B cell (primary cell): ENCODE results near the gene CERK. TPM values are rescaled to one million over a fixed set of nuclear protein-coding genes. Genes with fewer than 3 reads are reported as not detected.

Source experiments
- ATAC-seq: fragments of 200-7000 bp; cut with Tn5 transposase; one replicate; pipeline ENCODE4 v1.10.0; 2021; ENCODE audit warnings: low read depth, mild to moderate bottlenecking, moderate number of reproducible peaks, moderate library complexity
- CTCF ChIA-PET: fragments of 350-600 bp; sonication (Branson Sonifier 250); formaldehyde crosslinking; loops from one replicate; lab custom pipeline; 2021; ENCODE audit warnings: antibody characterized with exemption, inconsistent platforms; lab: Charles Lee
- POLR2A ChIA-PET: fragments of 350-600 bp; sonication (Branson Sonifier 250); formaldehyde crosslinking; loops from one replicate; lab custom pipeline; 2021; ENCODE audit warnings: antibody characterized with exemption; lab: Charles Lee
- DNase-seq: peaks from one replicate; pipeline ENCODE4 v3.0.0; 2013
- H2AFZ ChIP-seq: 2 replicates; pipeline ENCODE4 v1.6.1; 2012; ENCODE audit warnings: mild to moderate bottlenecking, low read depth, low read length; ENCODE audit not compliant: insufficient read depth, poor library complexity, severe bottlenecking
- H3K27ac ChIP-seq, 2 donors: 1 replicate in 1 of 2; 2 replicates in 1 of 2; pipeline ENCODE4 v1.5.1; 2012 to 2013; ENCODE audit warnings: low read length in 2 of 2, mild to moderate bottlenecking in 2 of 2, moderate library complexity in 1 of 2
- H3K27me3 ChIP-seq, 4 experiments: fragments of 200-600 bp in 1 of 4; sonication (generic) in 1 of 4; replicated peaks in 1 of 4; 1 replicate in 2 of 4; 2 replicates in 2 of 4; pipeline versions ENCODE4 v1.6.1 to v1.7.0; 2013 to 2016; ENCODE audit warnings: low read length in 3 of 4, mild to moderate bottlenecking in 2 of 4, mixed read lengths in 1 of 4, moderate library complexity in 1 of 4; ENCODE audit not compliant: insufficient read depth in 4 of 4, control insufficient read depth in 3 of 4; ENCODE audit errors: control extremely low read depth in 1 of 4
- H3K36me3 ChIP-seq, 2 experiments: replicated peaks in 1 of 2; 1 replicate in 1 of 2; 2 replicates in 1 of 2; pipeline versions ENCODE4 v1.6.1 to v1.7.1; 2013; ENCODE audit warnings: low read length in 1 of 2; ENCODE audit not compliant: insufficient read depth in 2 of 2, control insufficient read depth in 1 of 2; ENCODE audit errors: control extremely low read depth in 1 of 2, extremely low read depth in 1 of 2
- H3K4me1 ChIP-seq, 2 donors: fragments of 200-600 bp in 1 of 2; sonication (generic) in 1 of 2; 1 replicate in 1 of 2; 2 replicates in 1 of 2; pipeline versions ENCODE4 v1.5.1 to v1.6.1; 2013 to 2017; ENCODE audit warnings: low read length in 2 of 2; ENCODE audit not compliant: control insufficient read depth in 2 of 2, insufficient read depth in 2 of 2
- H3K4me2 ChIP-seq: replicated peaks from 2 replicates; pipeline ENCODE3; 2012; ENCODE audit warnings: mild to moderate bottlenecking, low read depth, low read length; ENCODE audit not compliant: poor library complexity, severe bottlenecking
- H3K4me3 ChIP-seq, 5 experiments: fragments of 200-600 bp in 1 of 5; sonication (generic) in 1 of 5; 1 replicate in 3 of 5; 2 replicates in 2 of 5; pipeline versions ENCODE4 v1.5.1 to v1.7.0; 2011 to 2016; ENCODE audit warnings: low read length in 4 of 5, mild to moderate bottlenecking in 4 of 5, low read depth in 2 of 5, control low read depth in 1 of 5, moderate library complexity in 1 of 5; ENCODE audit not compliant: insufficient read depth in 1 of 5; ENCODE audit errors: control extremely low read depth in 1 of 5, extremely low read depth in 1 of 5
- H3K79me2 ChIP-seq: fragments of 200-600 bp; sonication (generic); one replicate; pipeline ENCODE4 v1.6.0; 2016; ENCODE audit warnings: low read length; ENCODE audit not compliant: control insufficient read depth, insufficient read depth
- H3K9ac ChIP-seq: fragments of 200-600 bp; sonication (generic); 2 replicates; pipeline ENCODE4 v1.6.1; 2017; ENCODE audit warnings: mild to moderate bottlenecking, low read length, moderate library complexity
- H3K9me3 ChIP-seq, 3 donors: one replicate each; pipeline versions ENCODE4 v1.6.1 to v1.7.1; 2013; ENCODE audit warnings: low read length in 2 of 3; ENCODE audit not compliant: control insufficient read depth in 2 of 3, insufficient read depth in 1 of 3; ENCODE audit errors: control extremely low read depth in 1 of 3
- H4K20me1 ChIP-seq: 2 replicates; pipeline ENCODE4 v1.6.0; 2012; ENCODE audit warnings: mild to moderate bottlenecking, low read length; ENCODE audit not compliant: insufficient read depth, control insufficient read depth, poor library complexity, severe bottlenecking
- H3K27ac Mint-ChIP-seq: one replicate; pipeline ENCODE4 v1.8.0; 2021; ENCODE audit warnings: mixed read lengths
- H3K27me3 Mint-ChIP-seq: one replicate; pipeline ENCODE4 v1.8.0; 2021; ENCODE audit warnings: mixed read lengths
- H3K4me1 Mint-ChIP-seq: one replicate; pipeline ENCODE4 v1.8.0; 2021; ENCODE audit warnings: mixed read lengths
- H3K4me3 Mint-ChIP-seq: one replicate; pipeline ENCODE4 v1.8.0; 2021; ENCODE audit warnings: mixed read lengths
- H3K9me3 Mint-ChIP-seq: one replicate; pipeline ENCODE4 v1.8.0; 2022; ENCODE audit warnings: mixed read lengths; ENCODE audit not compliant: insufficient read depth
- EZH2 ChIP-seq: IDR thresholded peaks from 2 replicates; pipeline ENCODE4 v1.6.1; 2012; ENCODE audit warnings: borderline replicate concordance, low read depth, mild to moderate bottlenecking, moderate library complexity, low read length; ENCODE audit not compliant: insufficient read depth, poor library complexity, severe bottlenecking
- WGBS: methylation state at CpG from one replicate; pipeline ENCODE4 v1.1.5; 2013; ENCODE audit warnings: missing lambda C conversion rate; ENCODE audit not compliant: insufficient coverage; 5-methylcytosine and 5-hydroxymethylcytosine counted together
- intact Hi-C: fragments of 100-400 bp; cut with micrococcal nuclease; formaldehyde crosslinking; loops from one replicate; pipeline ENCODE4 v1.10.0; 2022
- polyA plus RNA-seq: library from polyadenylated mRNA; depleted of rRNA; stranded (reverse); fragments of >200 nt; gene quantifications from 2 replicates; pipeline ENCODE4 v1.2.3, GENCODE V29; 2012
- total RNA-seq, 2 donors: library from RNA; stranded (reverse); fragments of 120-200 nt in 1 of 2; gene quantifications; 1 replicate in 1 of 2; 2 replicates in 1 of 2; pipeline versions ENCODE4 v1.2.3 to v1.2.4, GENCODE V29; 2013 to 2022
- TF ChIP-seq, protein P1 (sequence below): fragments of 200-600 bp; IDR thresholded peaks from one replicate; pipeline ENCODE4 v1.8.0; 2022; ENCODE audit warnings: antibody characterized with exemption, mild to moderate bottlenecking

The CERK gene
- total and polyA plus RNA-seq, 2 donors (not counting 1 experiment from before 2014, with no cell fraction given) = 23.2 to 48.3 TPM

GRCh38 chr22:46681010-46681409 is 57.0 kb downstream of the CERK start:
- POLR2A ChIA-PET = no interaction called here
- H2AFZ ChIP-seq = no peak overlapping the region
- H3K4me2 ChIP-seq = no peak overlapping the region
- intact Hi-C loops = loop anchor here (10.0 kb wide), 1 partner anchor 326 kb away; no protein-coding TSS in a partner anchor
- Mint-ChIP-seq H3K27me3 (peaks cover 4% of the 10 kb centered on the region), H3K4me3 (no peak overlapping the region), H3K27ac (no peak overlapping the region), H3K9me3 (no peaks in the 10 kb centered on the region), H3K4me1 (peaks cover 29% of the 10 kb centered on the region)
- H3K27me3 ChIP-seq = peaks cover 0 to 20% (median 0%) of the 10 kb centered on the region in 4 experiments
- peaks cover 5% of the 10 kb centered on the region for H3K79me2 ChIP-seq
- H3K9ac ChIP-seq = no peak overlapping the region
- TF ChIP-seq, protein P1, sequence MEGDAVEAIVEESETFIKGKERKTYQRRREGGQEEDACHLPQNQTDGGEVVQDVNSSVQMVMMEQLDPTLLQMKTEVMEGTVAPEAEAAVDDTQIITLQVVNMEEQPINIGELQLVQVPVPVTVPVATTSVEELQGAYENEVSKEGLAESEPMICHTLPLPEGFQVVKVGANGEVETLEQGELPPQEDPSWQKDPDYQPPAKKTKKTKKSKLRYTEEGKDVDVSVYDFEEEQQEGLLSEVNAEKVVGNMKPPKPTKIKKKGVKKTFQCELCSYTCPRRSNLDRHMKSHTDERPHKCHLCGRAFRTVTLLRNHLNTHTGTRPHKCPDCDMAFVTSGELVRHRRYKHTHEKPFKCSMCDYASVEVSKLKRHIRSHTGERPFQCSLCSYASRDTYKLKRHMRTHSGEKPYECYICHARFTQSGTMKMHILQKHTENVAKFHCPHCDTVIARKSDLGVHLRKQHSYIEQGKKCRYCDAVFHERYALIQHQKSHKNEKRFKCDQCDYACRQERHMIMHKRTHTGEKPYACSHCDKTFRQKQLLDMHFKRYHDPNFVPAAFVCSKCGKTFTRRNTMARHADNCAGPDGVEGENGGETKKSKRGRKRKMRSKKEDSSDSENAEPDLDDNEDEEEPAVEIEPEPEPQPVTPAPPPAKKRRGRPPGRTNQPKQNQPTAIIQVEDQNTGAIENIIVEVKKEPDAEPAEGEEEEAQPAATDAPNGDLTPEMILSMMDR = peak; percentile 47
- no peak for TF ChIP-seq EZH2
- WGBS = 88% methylated on average over 6 of the region's 7 CpGs
- peak; percentile 50 for DNase-seq
- no peak overlapping the region for H3K4me3 ChIP-seq
- ATAC-seq = no peak
- CTCF ChIA-PET = interaction anchor here (0.9 to 9.1 kb wide), 4 partner anchors 29 to 123 kb away, joined by 3 to 56 read pairs (median 7); no protein-coding TSS in a partner anchor
- H4K20me1 ChIP-seq = peaks cover 93% of the 10 kb centered on the region
- H3K36me3 ChIP-seq = peaks cover 0 to 25% of the 10 kb centered on the region in 2 experiments
- peaks cover 0 to 7% (median 0%) of the 10 kb centered on the region in 3 donors for H3K9me3 ChIP-seq
- peaks cover 30 to 34% of the 10 kb centered on the region in 2 donors for H3K4me1 ChIP-seq
- H3K27ac ChIP-seq = no peak overlapping the region

GRCh38 chr22:46679706-46680269 is 58.3 kb downstream of the CERK start:
- Mint-ChIP-seq H3K27me3 (no peaks in the 10 kb centered on the region), H3K27ac (no peak overlapping the region), H3K4me3 (no peak overlapping the region), H3K9me3 (no peaks in the 10 kb centered on the region), H3K4me1 (peaks cover 20% of the 10 kb centered on the region)
- Histone ChIP-seq H3K9me3 (peaks cover 0 to 8% (median 0%) of the 10 kb centered on the region in 3 donors), H4K20me1 (peaks cover 93% of the 10 kb centered on the region), H3K27ac (no peak overlapping the region), H3K4me1 (peaks cover 21 to 29% of the 10 kb centered on the region in 2 donors), H3K79me2 (peaks cover 16% of the 10 kb centered on the region), H3K4me3 (no peak overlapping the region), H3K27me3 (peaks cover 0 to 30% (median 0%) of the 10 kb centered on the region in 4 experiments), H3K9ac (no peak overlapping the region), H2AFZ (no peak overlapping the region), H3K4me2 (no peak overlapping the region), H3K36me3 (peaks cover 0 to 32% of the 10 kb centered on the region in 2 experiments)
- 94% methylated on average over 16 of the region's 16 CpGs for WGBS
- ChIA-PET POLR2A (no interaction called here), CTCF (interaction anchor here (0.5 kb wide), 1 partner anchor 36 kb away, joined by 5 read pairs; no protein-coding TSS in a partner anchor)
- intact Hi-C loops = loop anchor here (10.0 kb wide), 1 partner anchor 325 kb away; no protein-coding TSS in a partner anchor
- no peak for DNase-seq
- ATAC-seq = no peak
- TF ChIP-seq EZH2 = no peak
- TF ChIP-seq, protein P1 = no peak
